Islet precursor cell (in vitro differentiated cells): ENCODE data around the gene TAP2.
"Not testable (repeated sequence)": the region's sequence is repeated elsewhere in the genome, so short reads cannot be mapped to it uniquely, and the experiment has no call there.

Experiments used
- DNase-seq: peaks from one replicate; pipeline ENCODE4 v3.0.0-alpha.2; 2018

TAP2 gene

GRCh38 chr6:32832535-32832934 is 6.0 kb downstream of the TAP2 start:
- no peak for DNase-seq

GRCh38 chr6:32830936-32831335 is 7.6 kb downstream of the TAP2 start:
- peak; percentile 5 for DNase-seq

DNA sequence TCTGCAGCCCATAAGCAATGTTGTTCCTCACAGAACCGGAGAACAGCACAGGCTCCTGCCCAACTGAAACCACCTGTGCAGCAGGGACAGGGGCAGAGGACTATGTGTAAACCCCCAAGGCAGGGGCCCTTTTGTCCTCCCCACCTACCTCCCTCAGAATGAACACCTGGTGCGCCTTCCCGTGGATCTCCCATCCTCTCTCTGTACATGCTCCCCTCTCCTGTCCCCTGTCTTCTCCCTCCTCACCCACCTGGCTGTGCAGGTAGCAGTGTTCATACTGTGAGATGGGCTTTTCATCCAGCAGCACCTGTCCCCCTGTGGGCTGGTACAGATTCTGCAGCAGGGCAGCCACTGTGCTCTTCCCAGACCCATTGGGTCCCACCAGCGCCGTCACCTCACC is 8.5 kb downstream of the TAP2 start:
- no peak for DNase-seq

GRCh38 chr6:32829495-32829894 is 9.0 kb downstream of the TAP2 start:
- no peak for DNase-seq

DNA sequence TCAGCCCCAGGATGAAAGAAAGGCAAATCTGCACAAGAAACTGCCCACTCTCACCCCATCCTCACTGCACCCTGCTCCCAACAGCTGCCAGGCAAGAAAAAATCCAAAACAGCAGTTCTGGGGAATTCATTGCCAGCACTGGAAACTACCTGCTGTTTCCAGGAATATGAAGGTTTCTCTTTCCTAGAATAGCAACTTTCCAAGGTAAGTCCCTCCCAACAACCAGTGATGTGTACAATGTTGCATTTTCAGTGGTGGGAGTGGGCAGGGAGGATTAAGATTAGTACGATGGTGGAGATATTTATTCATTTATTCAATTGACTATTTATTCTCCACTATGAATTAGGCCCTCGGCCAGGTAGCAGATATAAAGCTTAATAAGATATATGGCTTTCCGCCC is 11.5 kb downstream of the TAP2 start:
- DNase-seq: no peak

DNA sequence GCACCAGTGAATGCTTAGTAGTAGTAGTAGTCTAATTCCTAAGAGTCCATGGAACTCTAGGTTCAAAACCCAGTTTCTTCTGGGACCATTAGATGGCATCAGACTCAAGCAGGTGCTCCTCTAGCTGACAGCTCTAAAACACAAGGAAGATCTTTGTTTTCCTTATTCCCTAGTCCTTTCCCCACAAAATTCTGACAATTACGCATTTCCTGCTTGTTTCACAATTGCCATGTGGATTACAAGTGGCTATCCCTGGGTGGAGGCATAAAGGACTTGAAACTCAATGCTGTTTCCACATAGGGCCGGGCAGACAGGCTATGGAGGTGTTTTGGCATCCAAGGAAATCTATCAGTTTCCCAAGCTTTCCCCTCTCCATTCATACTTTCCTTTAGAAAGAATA is 12.6 kb downstream of the TAP2 start:
- no peak for DNase-seq

DNA sequence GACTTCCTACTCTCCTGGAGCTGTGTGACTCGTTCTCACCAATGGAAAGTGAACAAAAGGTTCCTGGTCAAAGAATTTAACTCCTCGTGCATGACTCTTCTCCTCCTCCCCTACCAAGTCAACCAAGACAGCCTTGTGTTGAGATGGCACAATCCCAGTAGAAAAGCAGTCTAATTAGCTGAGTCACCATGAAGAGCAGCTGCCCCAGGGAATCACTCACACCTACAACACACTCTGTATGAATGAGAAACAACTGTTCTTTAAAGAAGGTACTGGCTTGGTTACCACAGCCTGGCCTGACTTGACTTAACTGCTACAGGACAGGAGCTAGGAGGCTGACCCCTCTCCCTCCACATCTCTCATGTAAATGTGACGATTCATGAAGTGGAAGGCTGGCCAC is 18.8 kb downstream of the TAP2 start:
- DNase-seq: peak; percentile 91

- DNase-seq: no peak
These were observed 19.7 kb downstream of the TAP2 start for GRCh38 chr6:32818867-32819266.

- DNase-seq: peak; percentile 90
These were observed 21.8 kb downstream of the TAP2 start, which contains the start of gene HLA-DOB for GRCh38 chr6:32816746-32817204. Gene HLA-DOB (minus strand): TSS chr6:32817002. CDS start chr6:32816951, 51 bp downstream.

DNA sequence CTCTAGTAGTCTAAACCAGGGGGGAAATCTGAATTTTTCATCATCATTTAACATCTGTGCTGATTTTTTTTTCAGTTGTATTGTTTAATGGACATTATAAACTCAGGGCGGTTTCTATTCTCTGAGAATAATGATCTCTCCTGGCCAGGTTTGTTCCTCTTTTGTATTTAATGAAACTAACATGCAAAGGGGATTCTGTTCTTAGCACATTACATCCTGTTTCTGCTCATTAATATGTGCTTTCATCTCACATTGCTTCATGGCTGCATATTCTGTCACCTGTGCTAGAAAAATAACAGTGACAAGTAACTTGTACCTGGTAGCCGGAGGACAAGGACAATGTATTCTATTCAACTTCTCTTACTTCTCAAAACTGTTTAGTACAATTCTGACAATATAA is 22.5 kb downstream of the TAP2 start:
- DNase-seq: no peak

- no peak for DNase-seq
These were observed 23.4 kb downstream of the TAP2 start for GRCh38 chr6:32815115-32815514.

DNA sequence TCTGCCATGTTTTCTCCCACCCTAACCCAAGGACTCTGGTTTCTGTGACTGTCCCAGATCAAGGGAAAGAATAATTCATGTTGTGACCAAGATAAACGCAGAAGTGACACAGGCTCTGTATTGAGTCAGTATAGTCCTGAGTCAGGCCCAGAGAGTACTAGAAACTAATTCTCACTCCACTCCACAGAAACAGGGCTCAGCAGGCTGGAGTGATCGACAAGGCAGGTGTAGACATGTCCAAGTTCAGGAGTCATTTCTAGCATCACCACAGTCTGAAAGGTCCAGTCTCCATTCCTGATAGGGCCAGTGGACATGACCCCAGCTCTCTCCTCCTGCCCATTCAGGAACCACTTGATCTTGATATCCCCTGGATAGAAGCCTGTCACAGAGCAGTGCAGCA is 24.4 kb downstream of the TAP2 start:
- DNase-seq: no peak

DNA sequence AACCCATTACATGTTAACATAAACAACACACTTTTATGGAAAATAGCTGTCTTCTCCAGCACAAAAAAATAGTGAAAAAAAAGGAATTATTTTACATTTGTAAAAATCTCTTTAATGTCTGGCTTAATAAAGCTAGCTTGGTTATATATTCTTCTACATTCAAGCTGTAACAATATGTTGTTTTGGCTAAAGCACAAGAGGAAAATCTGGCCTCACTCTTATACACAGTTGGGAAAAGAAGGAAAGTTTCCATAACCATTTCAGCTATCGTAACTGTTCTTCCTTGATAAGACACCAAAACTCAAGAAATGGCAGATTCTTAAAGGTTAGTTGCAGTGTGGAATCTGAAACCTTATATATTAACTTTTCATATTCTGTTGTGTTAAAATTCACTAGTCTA is 29.4 kb downstream of the TAP2 start:
- DNase-seq: no peak

DNA sequence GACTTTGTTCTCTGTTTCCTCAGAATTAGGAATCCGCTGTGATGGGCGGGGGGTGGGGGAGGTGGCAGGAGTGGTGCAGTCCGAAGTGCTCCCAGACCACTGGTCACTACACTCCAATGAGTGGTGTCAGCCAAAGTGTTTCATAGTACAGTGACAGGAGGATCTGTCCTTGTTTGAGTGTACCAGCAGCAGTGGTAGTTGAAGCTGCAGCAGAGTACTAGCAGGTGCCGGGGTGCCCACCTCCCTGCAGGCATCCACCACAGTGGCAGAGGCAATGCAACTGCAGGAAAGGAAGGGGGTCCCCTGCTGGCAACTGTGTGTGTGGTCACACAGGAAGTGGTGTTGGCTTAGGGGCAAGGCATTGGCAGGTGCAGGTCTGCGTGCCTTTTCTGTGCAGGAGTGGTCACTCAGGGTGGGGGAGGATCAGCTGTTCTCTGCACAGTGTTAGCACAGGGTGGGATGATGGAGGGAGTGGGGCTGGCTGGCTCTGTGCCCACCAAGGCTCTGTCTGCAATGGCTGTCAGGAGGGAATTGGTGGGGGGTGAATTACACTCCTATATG is 31.4 kb downstream of the TAP2 start:
- DNase-seq: no peak

- not testable (repeated sequence) for DNase-seq
These were observed 33.1 kb downstream of the TAP2 start for GRCh38 chr6:32805404-32805803.

GRCh38 chr6:32803416-32803815 is 35.1 kb downstream of the TAP2 start:
- DNase-seq: no peak

DNA sequence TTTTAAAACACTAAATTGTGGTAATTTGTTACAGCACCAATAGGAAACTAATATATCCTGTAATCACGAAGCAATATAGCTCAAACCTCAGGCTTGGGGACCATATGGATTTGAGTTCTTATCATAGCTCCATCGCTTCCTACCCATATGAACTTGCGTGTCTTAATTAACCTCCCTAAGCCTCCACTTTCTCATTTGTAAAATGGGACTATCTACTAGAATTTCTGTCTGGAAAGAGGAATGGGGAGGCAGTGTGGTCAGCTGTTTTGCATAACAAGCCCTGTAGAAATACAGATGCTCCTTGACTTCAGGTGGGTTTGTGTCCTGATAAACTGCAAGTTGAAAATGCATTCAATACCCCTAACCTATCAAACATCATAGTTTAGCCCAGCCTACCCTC is 38.8 kb downstream of the TAP2 start:
- DNase-seq: no peak

DNA sequence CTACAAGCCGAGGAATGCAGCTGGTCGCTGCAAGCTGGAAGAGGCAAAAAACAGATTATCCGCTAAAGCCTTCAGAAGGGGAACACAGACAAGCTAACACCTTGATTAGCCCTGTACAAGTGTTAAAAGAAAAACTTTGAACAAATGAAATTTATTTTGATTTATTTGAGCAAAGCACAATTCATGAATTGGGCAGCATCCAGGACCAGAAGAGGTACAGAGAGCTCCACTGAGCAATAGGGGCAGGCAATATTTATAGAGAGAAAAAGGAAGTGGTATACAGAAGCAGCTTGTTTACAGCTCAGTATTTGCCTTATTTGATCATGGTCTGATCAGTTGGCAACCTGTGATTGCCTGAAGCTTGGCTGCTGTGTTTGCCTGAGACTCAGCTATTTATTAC is 39.4 kb downstream of the TAP2 start:
- DNase-seq: no peak

DNA sequence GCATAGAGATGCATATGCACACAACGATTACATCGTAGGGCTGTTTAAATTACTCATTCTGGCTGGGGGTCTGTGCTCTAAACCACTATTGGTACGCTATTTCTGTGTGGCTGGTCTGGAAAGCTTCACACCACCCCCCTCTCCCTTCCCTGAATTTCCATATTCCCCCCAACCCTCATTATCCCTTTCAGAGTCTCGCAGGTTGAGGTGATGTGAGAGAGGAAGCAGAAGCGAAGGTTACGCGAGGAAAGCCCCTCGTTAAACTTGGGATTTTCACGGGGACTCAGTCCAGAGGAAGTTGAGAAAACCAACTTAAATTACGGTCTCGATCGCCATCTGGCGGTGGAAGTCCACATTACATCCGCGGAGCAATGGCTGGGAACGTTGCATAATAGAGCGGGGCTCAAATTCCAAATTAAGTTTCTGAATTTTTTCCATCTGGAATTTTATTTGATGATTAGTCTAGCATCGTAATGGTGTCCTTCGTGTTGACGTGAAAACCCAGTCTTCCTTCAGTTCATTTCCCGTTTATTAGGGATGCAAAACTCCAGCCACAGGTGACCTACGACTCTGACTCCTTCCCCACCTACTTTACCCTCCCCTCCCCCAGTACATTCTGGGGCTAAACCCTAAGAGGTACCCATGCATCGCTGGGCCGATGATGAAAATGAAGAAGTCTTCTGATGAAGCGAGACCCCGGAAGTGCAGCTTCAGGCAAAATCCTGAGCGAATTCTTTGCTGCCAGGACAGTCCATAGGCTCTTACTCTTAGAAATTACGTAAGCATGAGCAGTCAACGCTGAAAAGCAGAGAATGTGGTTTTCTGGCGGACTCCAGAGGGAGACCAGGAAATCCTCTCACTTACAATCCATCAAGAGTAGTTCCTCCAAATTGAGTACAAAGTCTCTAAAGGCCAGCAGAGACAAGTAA is 41.4 kb downstream of the TAP2 start:
- peak; percentile 76 for DNase-seq

- no peak for DNase-seq
These were observed 44.0 kb downstream of the TAP2 start for GRCh38 chr6:32794510-32794909.

- DNase-seq: no peak
These were observed 45.6 kb downstream of the TAP2 start for GRCh38 chr6:32792901-32793435.

DNA sequence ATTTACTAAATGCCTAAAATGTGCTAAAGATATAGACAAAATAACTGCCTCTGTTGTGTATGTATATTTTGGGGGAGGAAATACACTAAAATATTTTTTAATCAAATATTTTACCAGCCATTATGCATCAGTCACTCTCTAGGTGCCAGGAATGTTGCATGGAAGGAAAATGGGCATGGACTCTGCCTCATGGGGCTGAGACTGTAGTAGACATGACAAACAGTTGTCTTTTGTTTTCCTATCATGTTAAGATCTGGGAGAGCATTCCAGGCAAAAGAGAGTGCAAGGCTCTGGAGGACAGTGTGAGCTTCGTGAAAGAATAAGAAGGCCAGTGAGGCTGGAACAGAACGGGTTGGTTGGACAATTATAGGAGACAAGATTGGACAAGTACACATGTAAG is 48.2 kb downstream of the TAP2 start:
- peak; percentile 88 for DNase-seq
